Upper lobe of left lung (tissue), 4 donors: Measurements from ENCODE around the gene PTPRN2.

ENCODE experiments used
- CTCF ChIP-seq, 6 experiments: fragments of 450-650 bp in 4 of 6; fragments of 200-600 bp in 2 of 6; sonication (generic) in 2 of 6; IDR thresholded peaks; one replicate each; pipeline ENCODE4 v1.5.1; 2016 to 2019; ENCODE audit warnings: antibody characterized with exemption in 6 of 6
- EP300 ChIP-seq, 4 donors: sonication (generic); formaldehyde crosslinking; IDR thresholded peaks; one replicate each; pipeline ENCODE4 v1.5.1; 2017; ENCODE audit warnings: antibody characterized with exemption in 4 of 4, control low read depth in 2 of 4
- POLR2A ChIP-seq, 4 donors: fragments of 450-650 bp; IDR thresholded peaks; one replicate each; pipeline ENCODE4 v1.5.1; 2016 to 2017; ENCODE audit warnings: antibody characterized with exemption in 4 of 4, mild to moderate bottlenecking in 2 of 4
- POLR2AphosphoS5 ChIP-seq, 2 donors: sonication (generic); formaldehyde crosslinking; IDR thresholded peaks; one replicate each; pipeline ENCODE4 v1.5.1; 2017; ENCODE audit warnings: antibody characterized with exemption in 2 of 2

GRCh38 chr7:158161194-158161593 is 426.4 kb downstream of the PTPRN2 start:
- TF ChIP-seq EP300 (IDR thresholded peaks at IDR 0.05): no peak
- TF ChIP-seq POLR2AphosphoS5 (IDR thresholded peaks at IDR 0.05): no peak
- TF ChIP-seq CTCF (IDR thresholded peaks at IDR 0.05): no peak
- no peak for TF ChIP-seq POLR2A (IDR thresholded peaks at IDR 0.05)
